ENCODE measurements around the gene TNFSF8.

The TNFSF8 gene

DNA sequence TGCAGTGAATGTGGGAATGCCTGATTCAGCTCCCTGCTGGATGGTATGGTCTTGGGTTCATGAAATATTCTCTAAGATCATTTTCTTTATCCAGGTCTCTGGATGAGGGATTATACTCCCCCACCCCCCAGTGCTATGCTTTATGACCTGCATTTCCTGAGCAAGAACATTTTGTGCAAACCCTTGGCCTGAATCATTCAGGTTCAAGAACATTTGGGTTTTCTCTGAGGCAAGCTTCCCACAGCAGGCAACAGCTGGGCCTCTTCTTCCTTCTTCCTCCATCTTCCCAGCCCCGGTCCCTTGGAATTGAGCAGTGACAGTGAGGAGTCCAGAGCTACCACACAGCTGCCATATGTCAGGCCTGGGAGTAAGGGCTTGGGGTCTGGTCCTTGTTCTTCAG lies 65.9 kb downstream of the TNFSF8 start:
- no peak for DNase-seq

DNA sequence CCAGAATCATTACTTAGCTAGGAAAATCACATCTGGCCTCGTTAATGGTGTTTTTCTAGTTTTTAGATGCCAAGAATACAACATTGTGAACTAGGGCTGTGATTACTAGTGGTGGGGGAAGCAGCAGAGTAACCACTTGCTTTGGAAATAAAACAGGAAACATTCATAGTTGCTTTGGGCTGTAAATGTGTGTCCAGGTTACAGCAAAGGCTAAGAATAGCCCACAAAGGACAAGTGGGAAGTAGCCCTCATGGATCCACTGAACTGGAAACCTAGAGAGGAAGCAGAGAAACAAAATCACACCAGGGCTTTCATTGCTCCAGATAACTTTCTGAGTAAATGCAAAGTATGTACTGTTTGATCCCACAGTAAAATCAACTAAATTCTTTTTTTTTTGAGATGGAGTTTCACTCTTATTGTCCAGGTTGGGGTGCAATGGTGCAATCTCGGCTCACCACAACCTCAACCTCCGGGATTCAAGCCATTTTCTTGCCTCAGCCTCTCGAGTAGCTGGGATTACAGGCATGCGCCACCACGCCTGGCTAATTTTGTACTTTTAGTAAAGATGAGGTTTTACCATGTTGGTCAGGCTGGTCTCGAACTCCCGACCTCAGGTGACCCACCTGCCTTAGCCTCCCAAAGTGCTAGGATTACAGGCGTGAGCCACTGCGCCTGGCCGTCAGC lies 68.3 kb downstream of the TNFSF8 start:
- peak; percentile 77 for DNase-seq

DNA sequence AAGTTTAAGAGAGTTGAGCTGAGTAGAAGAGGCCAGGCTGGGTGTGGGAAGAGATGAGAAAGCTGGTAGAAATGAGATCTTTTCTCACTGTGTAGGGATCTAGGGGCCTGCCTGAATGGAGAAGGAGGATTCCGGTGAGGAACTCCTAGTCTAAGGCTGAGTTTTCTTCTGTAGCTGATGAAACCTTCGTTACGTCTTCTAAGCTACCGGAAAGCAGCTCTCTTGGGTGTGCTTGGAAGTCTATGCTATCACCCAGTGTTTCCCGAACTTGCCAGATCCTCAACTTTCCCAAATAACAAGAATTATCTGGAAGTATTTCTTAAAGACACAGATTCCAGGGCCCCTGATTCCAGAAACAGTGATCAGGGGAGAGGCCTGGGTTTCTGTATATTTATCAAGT lies 69.1 kb downstream of the TNFSF8 start:
- no peak for DNase-seq

DNA sequence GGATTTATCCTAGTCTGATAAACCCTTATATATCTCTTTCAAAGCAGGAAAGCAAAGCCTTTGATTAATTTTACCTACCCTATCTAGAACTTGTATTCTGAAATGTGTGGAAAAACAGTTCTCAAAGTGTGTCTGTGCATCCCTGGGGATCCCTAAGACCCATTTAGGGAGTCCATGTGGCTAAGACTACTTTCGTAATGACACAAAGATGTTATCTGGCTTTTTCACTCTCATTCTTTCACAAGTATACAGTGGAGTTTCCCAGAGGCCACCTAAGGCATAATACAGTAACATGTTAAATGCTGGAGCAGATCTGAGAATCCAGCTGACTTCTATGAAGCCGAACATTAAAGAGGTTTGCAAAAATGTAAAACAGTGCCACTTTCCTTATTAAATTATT lies 70.2 kb downstream of the TNFSF8 start:
- DNase-seq = no peak

DNA sequence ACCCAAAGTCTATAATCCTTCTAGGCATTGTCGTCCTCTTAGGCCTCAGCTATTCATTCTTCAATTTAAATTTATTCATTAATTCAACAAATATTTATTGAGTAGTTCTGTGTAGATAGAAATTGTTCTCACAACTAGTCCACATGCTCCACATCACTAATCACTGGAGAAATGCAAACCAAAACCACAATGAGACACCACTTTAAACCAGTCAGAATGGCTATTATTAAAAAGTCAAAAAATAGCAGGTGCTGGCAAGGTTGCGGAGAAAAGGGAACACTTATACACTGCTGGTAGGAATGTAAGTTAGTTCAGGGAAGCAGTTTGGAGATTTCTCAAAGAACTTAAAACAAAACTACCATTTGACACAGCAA lies 73.5 kb downstream of the TNFSF8 start:
- DNase-seq = no peak

DNA sequence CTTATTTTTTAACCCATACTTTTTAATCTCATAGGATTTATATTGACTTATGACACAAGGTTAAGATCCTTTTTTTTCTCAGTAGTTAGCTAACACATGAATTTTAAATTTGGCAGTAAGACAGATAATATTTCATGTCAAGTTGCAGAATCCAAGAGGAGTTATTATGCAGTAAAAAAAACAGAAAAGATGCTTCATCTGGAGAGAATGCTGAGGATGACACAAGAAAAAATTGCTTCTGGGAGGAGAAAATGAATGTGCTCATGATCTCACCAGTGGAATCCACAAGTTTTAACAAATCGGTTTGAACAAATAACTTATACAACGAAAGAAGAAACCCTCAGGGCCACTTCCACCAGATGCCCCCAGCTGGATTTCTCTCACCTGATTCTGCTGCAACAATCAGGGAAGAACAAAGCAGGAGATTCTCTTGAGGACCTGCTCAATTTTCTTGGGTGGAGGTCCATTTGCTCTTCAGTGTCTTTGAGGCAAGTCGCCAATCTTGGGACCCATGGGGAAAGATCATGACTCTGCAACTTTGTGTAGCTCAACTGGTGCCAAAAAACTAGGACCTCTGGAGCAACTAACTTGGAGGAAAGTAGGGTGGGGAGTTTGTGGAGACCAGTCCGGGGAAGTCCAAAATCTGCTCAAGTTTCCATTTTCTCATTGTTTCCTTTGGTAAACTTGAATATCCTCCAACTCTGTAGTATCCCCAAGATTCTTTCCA lies 74.0 kb downstream of the TNFSF8 start:
- DNase-seq = no peak

DNA sequence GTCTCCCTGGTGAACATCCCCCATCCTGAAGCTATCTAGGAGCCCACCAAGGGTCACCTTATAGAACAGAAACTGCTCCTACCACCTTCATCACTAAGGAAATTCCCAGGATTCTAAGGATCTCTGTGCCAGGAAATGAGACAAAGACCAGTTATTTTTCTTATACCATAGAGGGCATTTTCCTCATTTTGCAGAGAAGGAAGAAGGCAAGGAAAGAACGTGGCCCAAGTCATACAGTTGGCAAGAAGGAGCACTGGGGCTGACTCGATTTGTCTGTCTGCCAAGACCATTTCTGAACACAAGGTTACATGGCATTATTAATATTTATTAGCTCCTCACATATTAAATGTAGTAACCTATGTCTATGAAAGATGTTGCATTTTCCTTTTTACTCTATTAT lies 74.9 kb downstream of the TNFSF8 start:
- DNase-seq = no peak

DNA sequence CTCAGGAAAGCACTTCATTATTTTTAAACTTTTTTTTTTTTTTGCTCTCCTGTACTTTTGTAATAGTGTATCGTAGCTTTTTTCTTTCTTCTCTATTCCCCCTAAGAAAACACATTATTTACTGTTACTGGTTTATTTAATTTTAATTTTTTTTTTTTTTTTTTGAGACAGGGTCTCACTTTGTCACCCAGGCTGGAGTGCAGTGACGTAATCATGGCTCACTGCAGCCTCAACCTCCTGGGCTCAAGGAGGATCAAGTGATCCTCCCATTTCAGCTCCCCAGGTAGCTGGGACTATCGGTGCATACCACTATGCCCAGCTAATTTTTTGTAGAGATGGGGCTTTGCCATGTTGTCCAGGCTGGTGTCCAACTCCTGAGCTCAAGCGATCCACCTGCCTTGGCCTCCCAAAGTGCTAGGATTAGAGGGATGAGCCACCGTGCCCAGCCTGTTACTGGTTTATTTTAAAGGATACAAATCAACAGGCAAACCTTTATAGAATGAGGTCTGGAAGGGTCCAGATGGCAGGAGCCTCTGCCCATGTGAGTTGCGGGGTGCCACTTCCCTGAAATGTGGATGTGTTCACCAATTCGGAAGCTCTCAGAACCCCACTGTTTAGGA lies 75.5 kb downstream of the TNFSF8 start:
- DNase-seq = no peak

DNA sequence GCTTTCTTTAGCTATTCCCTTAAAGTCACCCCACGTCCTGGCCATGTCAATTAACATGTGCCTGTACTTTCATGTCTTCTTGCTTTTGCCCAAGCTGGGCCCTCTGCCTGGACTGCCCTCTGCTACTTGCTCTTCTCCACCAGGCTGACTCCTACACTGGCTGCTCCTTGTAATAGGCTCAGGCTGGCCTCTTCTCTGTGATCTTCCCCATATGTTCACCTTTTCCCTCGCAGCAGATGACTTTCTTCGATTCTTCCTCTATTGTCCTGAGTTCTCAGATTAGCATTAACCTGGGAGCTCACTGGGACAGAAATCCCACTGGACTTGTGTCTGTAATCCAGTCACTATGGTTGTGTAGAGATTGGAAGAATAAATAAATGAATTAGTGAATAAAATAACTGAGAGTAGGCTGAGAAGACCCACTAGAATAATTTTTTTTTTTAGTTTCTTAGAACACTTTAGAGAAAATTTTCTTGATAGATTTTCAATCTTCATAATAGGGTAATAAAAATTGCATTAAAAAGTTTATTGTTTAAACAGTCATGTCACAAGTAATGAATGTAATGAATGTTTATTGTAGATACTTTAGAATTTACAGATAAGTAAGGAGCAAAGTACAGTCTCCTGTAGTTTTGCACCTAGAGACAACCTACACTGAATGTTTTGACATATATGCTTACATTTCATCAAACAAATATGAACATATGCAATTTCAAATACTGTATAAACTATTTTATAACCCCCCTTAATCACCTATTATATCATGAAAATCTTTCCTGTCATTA lies 77.1 kb downstream of the TNFSF8 start:
- DNase-seq = no peak

DNA sequence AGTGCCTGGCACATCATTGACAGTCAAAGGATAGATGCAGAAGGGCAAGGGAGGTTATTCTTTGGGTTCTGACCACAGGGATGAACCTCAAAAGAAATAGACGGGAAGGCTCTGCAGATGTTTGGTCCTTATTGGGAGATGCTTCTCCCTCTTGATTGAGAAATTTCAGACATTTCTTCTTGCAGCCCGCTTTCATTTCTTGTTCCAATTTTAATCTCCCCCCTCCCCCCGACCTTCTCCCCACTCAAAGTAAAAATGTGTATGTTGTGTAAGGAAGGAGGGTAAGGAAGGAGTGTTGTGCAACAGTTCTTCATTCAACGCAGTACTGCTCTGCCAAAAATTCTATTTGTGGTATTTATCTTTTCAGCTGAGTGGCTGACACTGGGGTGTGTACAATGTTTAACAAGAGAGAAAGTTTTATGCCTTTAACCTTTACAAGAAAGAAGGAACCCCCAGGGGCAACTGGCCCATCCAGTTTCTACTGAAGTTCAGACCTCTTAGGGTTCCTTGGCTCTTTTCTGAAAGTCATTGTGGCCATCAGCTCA lies 78.3 kb downstream of the TNFSF8 start:
- DNase-seq = no peak

DNA sequence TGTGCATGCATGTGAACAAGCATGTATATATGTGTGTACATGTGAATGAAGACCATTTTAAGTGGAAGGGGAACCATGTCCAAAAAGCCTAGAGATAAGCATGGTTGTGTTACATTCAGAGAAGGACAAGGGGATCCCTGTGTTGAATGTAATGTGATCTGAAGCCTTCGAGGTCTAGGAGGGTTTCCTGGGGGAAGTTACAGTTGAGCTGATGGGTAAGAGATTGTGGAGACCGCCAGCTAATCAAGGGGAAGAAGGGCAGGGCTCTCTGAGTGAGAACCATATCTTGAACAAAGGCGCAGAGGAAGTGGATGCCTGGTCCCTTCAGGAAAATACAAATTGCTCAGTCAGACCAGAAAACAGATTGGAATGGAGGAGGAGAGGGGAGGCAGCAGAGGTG lies 79.1 kb downstream of the TNFSF8 start:
- no peak for DNase-seq
